Body of pancreas (tissue), 4 donors: ENCODE results near the gene KAT6B. TPM values are rescaled to one million over a fixed set of nuclear protein-coding genes. Genes with fewer than 3 reads are reported as not detected.

ENCODE experiments used
- ATAC-seq: fragments of 150-250 bp; one replicate; pipeline ENCODE4 v1.9.1; 2016
- DNase-seq, 4 donors: peaks; one replicate each; pipeline ENCODE4 v3.0.0-alpha.2; 2019
- H3K27ac ChIP-seq, 4 donors: fragments of 200-600 bp; sonication (generic); 1 replicate in 3 of 4; 2 replicates in 1 of 4; pipeline versions ENCODE4 v1.5.1 to v1.6.1; 2016 to 2019; ENCODE audit warnings: mild to moderate bottlenecking in 1 of 4, mixed read lengths in 1 of 4, moderate library complexity in 1 of 4
- H3K27me3 ChIP-seq, 2 donors: fragments of 200-600 bp; sonication (generic); one replicate each; pipeline ENCODE4 v1.6.0; 2016; ENCODE audit warnings: mild to moderate bottlenecking in 1 of 2
- H3K36me3 ChIP-seq, 2 donors: fragments of 200-600 bp; sonication (generic); replicated peaks in 1 of 2; 2 replicates each; pipeline ENCODE4 v1.5.1; 2016; ENCODE audit warnings: low read depth in 2 of 2; ENCODE audit not compliant: insufficient read depth in 1 of 2
- H3K4me1 ChIP-seq: fragments of 200-600 bp; sonication (generic); one replicate; pipeline ENCODE4 v1.6.0; 2016
- H3K4me3 ChIP-seq, 2 donors: fragments of 200-600 bp; sonication (generic); 1 replicate in 1 of 2; 2 replicates in 1 of 2; pipeline ENCODE4 v1.5.1; 2016 to 2019
- H3K9me3 ChIP-seq, 3 donors: fragments of 200-600 bp; sonication (generic); 1 replicate in 2 of 3; 2 replicates in 1 of 3; pipeline ENCODE4 v1.5.1; 2016
- POLR2A ChIP-seq, 3 donors: fragments of 450-650 bp; IDR thresholded peaks; one replicate each; pipeline ENCODE4 v1.6.1; 2016; ENCODE audit warnings: antibody characterized with exemption in 3 of 3, mild to moderate bottlenecking in 2 of 3
- WGBS, 2 donors: methylation state at CpG; one replicate each; pipeline ENCODE4 v1.1.5; 2017; 5-methylcytosine and 5-hydroxymethylcytosine counted together
- intact Hi-C: fragments of 100-400 bp; cut with DNase I; formaldehyde crosslinking; loops from one replicate; pipeline ENCODE4 v1.15.1; 2023
- total RNA-seq, 2 donors: library from RNA; depleted of rRNA; stranded (reverse); fragments of >200 nt; gene quantifications; one replicate each; pipeline ENCODE4 v1.1.0, GENCODE V29; 2016
- TF ChIP-seq, protein P1 (sequence below), 7 experiments: fragments of 450-650 bp in 4 of 7; fragments of 200-600 bp in 3 of 7; sonication (generic) in 3 of 7; IDR thresholded peaks; one replicate each; pipeline ENCODE4 v1.5.1; 2016 to 2019; ENCODE audit warnings: antibody characterized with exemption in 7 of 7

The KAT6B gene
- total RNA-seq, 2 donors from 2014 or later, result 39.9 to 45.9 TPM

GRCh38 chr10:75018686-75019307, 192.4 kb downstream of the KAT6B start:
- TF ChIP-seq, protein P1, sequence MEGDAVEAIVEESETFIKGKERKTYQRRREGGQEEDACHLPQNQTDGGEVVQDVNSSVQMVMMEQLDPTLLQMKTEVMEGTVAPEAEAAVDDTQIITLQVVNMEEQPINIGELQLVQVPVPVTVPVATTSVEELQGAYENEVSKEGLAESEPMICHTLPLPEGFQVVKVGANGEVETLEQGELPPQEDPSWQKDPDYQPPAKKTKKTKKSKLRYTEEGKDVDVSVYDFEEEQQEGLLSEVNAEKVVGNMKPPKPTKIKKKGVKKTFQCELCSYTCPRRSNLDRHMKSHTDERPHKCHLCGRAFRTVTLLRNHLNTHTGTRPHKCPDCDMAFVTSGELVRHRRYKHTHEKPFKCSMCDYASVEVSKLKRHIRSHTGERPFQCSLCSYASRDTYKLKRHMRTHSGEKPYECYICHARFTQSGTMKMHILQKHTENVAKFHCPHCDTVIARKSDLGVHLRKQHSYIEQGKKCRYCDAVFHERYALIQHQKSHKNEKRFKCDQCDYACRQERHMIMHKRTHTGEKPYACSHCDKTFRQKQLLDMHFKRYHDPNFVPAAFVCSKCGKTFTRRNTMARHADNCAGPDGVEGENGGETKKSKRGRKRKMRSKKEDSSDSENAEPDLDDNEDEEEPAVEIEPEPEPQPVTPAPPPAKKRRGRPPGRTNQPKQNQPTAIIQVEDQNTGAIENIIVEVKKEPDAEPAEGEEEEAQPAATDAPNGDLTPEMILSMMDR (IDR thresholded peaks at IDR 0.05), result no peak
- TF ChIP-seq POLR2A (IDR thresholded peaks at IDR 0.05), result no peak
- H3K4me1 ChIP-seq, result peaks cover 59% of the 10 kb centered on the region
- intact Hi-C loops, result loop anchor here (10.0 kb wide), 1 partner anchor 114 kb away; no protein-coding TSS in a partner anchor

DNA sequence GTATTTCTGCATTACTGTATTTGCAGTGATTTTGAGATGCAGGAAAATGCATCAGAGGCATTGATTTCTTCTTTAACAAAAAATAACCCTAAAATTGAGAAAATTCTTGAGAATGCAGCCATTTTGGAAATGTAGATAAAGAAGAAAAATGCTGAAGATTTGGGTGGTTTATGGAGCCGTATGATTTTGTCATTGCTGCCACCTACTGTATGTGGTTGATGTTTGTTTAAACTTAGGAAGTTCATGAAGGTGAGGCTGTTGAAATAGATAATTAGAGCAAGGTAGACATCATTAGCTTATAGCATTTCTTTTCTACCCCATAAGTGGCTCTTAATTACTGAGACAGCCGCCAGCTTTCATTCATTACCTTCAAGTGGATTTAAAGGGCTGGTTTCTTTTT, 193.0 kb downstream of the KAT6B start:
- intact Hi-C loops, result loop anchor here (10.0 kb wide), 1 partner anchor 115 kb away; no protein-coding TSS in a partner anchor
- Histone ChIP-seq H3K27me3 (no peaks in the 10 kb centered on the region), H3K4me1 (peaks cover 56% of the 10 kb centered on the region), H3K36me3 (no peaks in the 10 kb centered on the region), H3K27ac (no peak overlapping the region), H3K9me3 (no peaks in the 10 kb centered on the region), H3K4me3 (no peak overlapping the region)
- no peak for DNase-seq
- WGBS, 2 donors, result 29 to 37% methylated on average over 2 of the region's 2 CpGs
- ATAC-seq, result no peak
- no peak for TF ChIP-seq POLR2A (IDR thresholded peaks at IDR 0.05)
- TF ChIP-seq, protein P1 (IDR thresholded peaks at IDR 0.05), result peak in 5 of 7 experiments; percentile 12 to 55 (median 41)

More at GRCh38 chr10:75018686-75019307, 192.4 kb downstream of the KAT6B start:
- ATAC-seq (no peak), DNase-seq (no peak)
- Histone ChIP-seq H3K27me3 (no peaks in the 10 kb centered on the region), H3K4me3 (no peak overlapping the region), H3K9me3 (no peaks in the 10 kb centered on the region), H3K27ac (no peak overlapping the region), H3K36me3 (no peaks in the 10 kb centered on the region)
- WGBS, 2 donors, result 53 to 73% methylated on average over 5 to 8 of the region's 8 CpGs

DNA sequence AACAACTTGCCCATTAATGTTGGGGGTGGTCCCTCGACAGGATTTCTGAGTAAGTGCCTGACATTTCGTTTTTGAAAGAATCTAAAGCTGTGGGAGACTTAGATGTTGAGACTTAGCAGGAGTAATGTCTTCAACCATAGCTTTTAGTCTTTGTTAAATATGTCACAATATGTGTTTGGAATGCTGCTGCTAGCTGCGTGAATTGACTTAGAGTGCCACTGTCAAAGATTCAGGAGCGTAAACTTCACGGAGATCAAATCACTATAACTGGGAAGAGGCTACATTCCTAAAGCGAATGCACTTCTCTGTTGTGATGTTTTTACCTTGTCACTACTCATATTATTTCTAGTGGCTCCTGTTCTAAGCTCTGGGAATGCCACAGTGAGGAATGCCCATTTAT, 193.8 kb downstream of the KAT6B start:
- 75 to 81% methylated on average over 6 of the region's 6 CpGs for WGBS, 2 donors
- no peaks in the 10 kb centered on the region for H3K27me3 ChIP-seq
- intact Hi-C loops, result loop anchor here (5.0 kb wide), 1 partner anchor 753 kb away; no protein-coding TSS in a partner anchor
- TF ChIP-seq, protein P1 (IDR thresholded peaks at IDR 0.05), result no peak
- TF ChIP-seq POLR2A (IDR thresholded peaks at IDR 0.05), result no peak
- ATAC-seq (no peak), DNase-seq (no peak)
- no peak overlapping the region for H3K27ac ChIP-seq
- no peaks in the 10 kb centered on the region for H3K36me3 ChIP-seq
- peaks cover 62% of the 10 kb centered on the region for H3K4me1 ChIP-seq
- no peaks in the 10 kb centered on the region for H3K9me3 ChIP-seq
- H3K4me3 ChIP-seq, result no peak overlapping the region

- intact Hi-C loops, result loop anchor here (5.0 kb wide), 1 partner anchor 754 kb away; no protein-coding TSS in a partner anchor
- Histone ChIP-seq H3K4me1 (peaks cover 55% of the 10 kb centered on the region), H3K36me3 (no peaks in the 10 kb centered on the region), H3K4me3 (no peak overlapping the region), H3K27me3 (no peaks in the 10 kb centered on the region), H3K9me3 (no peaks in the 10 kb centered on the region), H3K27ac (peak overlapping the region; percentile 28 to 79 (median 70))
- no peak for TF ChIP-seq POLR2A (IDR thresholded peaks at IDR 0.05)
- TF ChIP-seq, protein P1 (IDR thresholded peaks at IDR 0.05), result no peak
- ATAC-seq (peak; percentile 87), DNase-seq (peak; percentile 58 to 72 (median 65))
- 10 to 19% methylated on average over 10 of the region's 10 CpGs for WGBS, 2 donors
Measured at GRCh38 chr10:75021379-75022249, 195.2 kb downstream of the KAT6B start.
